GM12892 (cell line): ENCODE data around the gene KIF18B.
"Not testable (repeated sequence)": the region's sequence is repeated elsewhere in the genome, so short reads cannot be mapped to it uniquely, and the experiment has no call there.

Experiments
- DNase-seq: peaks from one replicate; pipeline ENCODE4 v3.0.0; 2011; ENCODE audit not compliant: insufficient read length
- FAIRE-seq: peaks from 2 replicates; lab custom pipeline; 2011; peaks lifted over from hg19 to GRCh38; lab: Jason Lieb, UNC
- POLR2A ChIP-seq: IDR thresholded peaks from 2 replicates; pipeline ENCODE4 v1.6.1; 2011; ENCODE audit warnings: low read depth, low read length, control low read depth
- POLR2AphosphoS5 ChIP-seq: IDR thresholded peaks from 2 replicates; pipeline ENCODE4 v1.6.1; 2011; ENCODE audit warnings: low read depth, low read length, control low read depth
- TAF1 ChIP-seq: IDR thresholded peaks from 2 replicates; pipeline ENCODE4 v1.6.1; 2011; ENCODE audit warnings: low read depth, mild to moderate bottlenecking, control low read depth, low read length, borderline replicate concordance

The KIF18B gene

GRCh38 chr17:44952946-44953475 lies 5.4 kb upstream of the KIF18B start:
- TF ChIP-seq TAF1 (no peak), POLR2A (no peak), POLR2AphosphoS5 (no peak)
- no peak for FAIRE-seq
- DNase-seq = no peak

GRCh38 chr17:44948315-44948795 lies 782 bp upstream of the KIF18B start:
- TF ChIP-seq TAF1 = no peak
- TF ChIP-seq POLR2A = no peak
- no peak for TF ChIP-seq POLR2AphosphoS5
- FAIRE-seq (no peak), DNase-seq (no peak)

GRCh38 chr17:44945652-44946051 lies 1.9 kb downstream of the KIF18B start:
- FAIRE-seq = not testable (repeated sequence)

GRCh38 chr17:44942456-44942855 lies 5.1 kb downstream of the KIF18B start:
- DNase-seq (no peak), FAIRE-seq (no peak)

More at GRCh38 chr17:44945652-44946051, 1.9 kb downstream of the KIF18B start:
- DNase-seq = not testable (repeated sequence)

GRCh38 chr17:44941712-44942331 lies 5.8 kb downstream of the KIF18B start:
- FAIRE-seq (no peak), DNase-seq (no peak)
- TF ChIP-seq POLR2A (no peak), POLR2AphosphoS5 (no peak), TAF1 (no peak)

More at GRCh38 chr17:44942456-44942855, 5.1 kb downstream of the KIF18B start:
- TF ChIP-seq TAF1 (no peak), POLR2AphosphoS5 (no peak), POLR2A (no peak)

DNA sequence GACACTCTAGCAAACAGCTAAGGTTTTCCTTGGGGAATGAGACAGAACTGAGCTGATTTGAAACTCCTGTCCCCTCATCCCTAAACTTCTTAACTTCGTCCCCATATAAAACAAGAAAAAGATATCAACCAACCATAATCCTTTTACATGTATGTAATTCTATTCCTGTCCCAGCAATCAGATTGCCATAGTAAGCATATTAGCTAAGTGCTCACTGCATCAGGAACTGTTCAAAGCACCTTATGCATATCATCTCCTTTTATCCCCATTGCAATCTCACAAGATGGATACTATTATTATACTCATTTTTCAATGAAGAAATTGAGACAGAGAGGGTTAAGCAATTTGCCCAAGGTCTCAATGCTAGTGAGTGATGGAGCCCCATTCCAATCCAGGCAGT lies 6.8 kb downstream of the KIF18B start:
- FAIRE-seq (no peak), DNase-seq (no peak)
- TF ChIP-seq POLR2A (no peak), TAF1 (no peak), POLR2AphosphoS5 (no peak)

GRCh38 chr17:44940317-44940716 lies 7.3 kb downstream of the KIF18B start:
- no peak for DNase-seq
- FAIRE-seq = no peak
- no peak for TF ChIP-seq POLR2A
- no peak for TF ChIP-seq POLR2AphosphoS5

DNA sequence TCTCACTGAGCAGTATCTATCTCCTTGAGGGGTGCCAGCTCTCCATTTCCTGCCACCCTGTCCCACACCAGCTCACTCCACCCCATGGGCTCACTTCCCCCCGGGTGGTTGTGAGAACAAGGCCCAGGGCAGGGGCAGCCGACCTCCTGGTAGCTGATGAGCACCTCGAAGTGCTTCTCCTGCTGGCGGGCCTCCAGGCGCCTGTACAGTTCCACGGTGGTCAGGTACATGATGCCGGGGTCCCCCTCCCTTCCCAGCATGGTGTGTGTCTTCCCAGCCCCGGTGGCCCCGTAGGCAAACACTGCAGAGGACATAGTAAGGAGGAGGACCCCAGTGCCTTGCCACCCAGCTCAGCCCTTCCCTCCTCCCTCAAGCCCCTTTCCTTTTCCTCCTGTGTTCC lies 12.5 kb downstream of the KIF18B start:
- no peak for TF ChIP-seq TAF1
- TF ChIP-seq POLR2AphosphoS5 = no peak
- TF ChIP-seq POLR2A = no peak
- FAIRE-seq = no peak
- no peak for DNase-seq

- FAIRE-seq (no peak), DNase-seq (no peak)
- TF ChIP-seq TAF1 = no peak
Observed at GRCh38 chr17:44934745-44935105, 12.8 kb downstream of the KIF18B start.

DNA sequence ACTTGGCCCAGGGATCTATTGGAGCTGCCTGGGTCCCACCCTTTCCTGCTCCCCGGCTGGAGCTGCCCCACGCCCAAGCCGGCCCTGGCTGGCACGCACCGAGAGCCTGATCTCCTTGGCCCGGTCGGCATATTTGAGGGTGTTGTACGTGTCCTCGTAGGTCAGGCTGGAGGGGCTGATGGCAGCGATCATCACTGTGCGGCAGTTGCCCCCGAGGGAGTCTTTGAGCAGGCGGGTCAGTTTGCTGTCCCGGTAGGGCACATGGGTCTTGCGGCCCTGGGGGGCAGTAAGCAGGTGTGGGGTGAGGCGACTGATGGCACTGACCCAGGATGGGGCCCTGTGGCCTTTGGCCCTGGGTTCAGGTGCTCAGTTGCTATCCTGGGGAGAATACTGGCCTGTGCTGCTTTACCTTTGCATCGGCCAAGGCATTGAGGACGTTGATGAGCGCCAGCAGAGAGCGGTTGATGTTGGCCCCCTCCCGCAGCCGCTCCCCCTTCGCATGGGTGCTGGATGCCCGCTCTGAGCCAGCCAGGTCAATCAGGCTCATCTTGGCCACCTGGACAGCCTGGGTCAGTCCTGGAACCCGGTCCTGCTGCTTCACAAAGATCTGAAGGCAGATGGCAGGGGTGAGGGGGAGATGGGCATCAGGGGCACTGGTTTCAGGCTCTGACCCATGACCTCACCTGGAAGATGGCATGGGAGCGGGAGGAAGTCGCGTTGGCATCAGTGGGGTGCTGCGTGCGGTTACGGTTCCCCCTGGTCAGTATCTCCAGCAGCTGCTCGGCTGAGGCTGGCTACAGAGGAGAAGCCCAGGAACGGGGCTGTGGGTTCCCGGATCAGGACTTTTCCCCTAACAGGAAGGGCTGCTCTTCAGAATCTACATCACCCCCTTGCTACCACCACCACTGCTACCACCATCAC lies 13.5 kb downstream of the KIF18B start:
- DNase-seq (no peak), FAIRE-seq (no peak)
- TF ChIP-seq TAF1 (no peak), POLR2A (no peak), POLR2AphosphoS5 (no peak)

DNA sequence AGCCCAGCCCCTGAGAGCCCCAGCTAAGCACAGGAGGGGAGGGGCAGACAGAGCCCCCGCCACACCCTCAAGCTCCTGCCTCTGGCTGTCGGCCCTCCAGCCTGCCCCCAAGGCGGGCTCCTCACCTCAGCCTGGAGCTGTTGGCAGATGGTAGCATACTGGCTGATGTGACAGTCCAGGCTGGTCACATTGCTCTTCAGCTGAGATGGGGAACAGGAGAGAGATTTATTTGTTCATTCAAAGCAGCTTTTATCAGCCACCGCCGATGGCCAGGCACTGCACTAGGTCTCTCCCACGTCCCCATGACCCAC lies 14.8 kb downstream of the KIF18B start:
- no peak for DNase-seq
- FAIRE-seq = no peak

GRCh38 chr17:44932096-44932786 lies 15.3 kb downstream of the KIF18B start:
- TF ChIP-seq TAF1 (no peak), POLR2A (no peak), POLR2AphosphoS5 (no peak)
- no peak for FAIRE-seq
- no peak for DNase-seq

More for the DNA sequence above, 14.8 kb downstream of the KIF18B start:
- TF ChIP-seq POLR2A = no peak
- TF ChIP-seq POLR2AphosphoS5 = no peak
- no peak for TF ChIP-seq TAF1
